IMR-90 (cell line): ENCODE data around the gene AHNAK.

ENCODE experiments used
- POLR2A ChIP-seq: IDR thresholded peaks from 2 replicates; pipeline ENCODE4 v1.6.1; 2012; ENCODE audit warnings: mild to moderate bottlenecking, low read depth, low read length
- RAD21 ChIP-seq: IDR thresholded peaks from 2 replicates; pipeline ENCODE4 v1.6.1; 2012; ENCODE audit warnings: low read length, improper control_type of control experiment
- TF ChIP-seq, protein P1 (sequence below): fragments of 150-350 bp; IDR thresholded peaks from 2 replicates; pipeline ENCODE4 v1.6.1; 2016; ENCODE audit warnings: low read depth, mild to moderate bottlenecking, low read length, moderate library complexity, borderline replicate concordance

- TF ChIP-seq, protein P1, sequence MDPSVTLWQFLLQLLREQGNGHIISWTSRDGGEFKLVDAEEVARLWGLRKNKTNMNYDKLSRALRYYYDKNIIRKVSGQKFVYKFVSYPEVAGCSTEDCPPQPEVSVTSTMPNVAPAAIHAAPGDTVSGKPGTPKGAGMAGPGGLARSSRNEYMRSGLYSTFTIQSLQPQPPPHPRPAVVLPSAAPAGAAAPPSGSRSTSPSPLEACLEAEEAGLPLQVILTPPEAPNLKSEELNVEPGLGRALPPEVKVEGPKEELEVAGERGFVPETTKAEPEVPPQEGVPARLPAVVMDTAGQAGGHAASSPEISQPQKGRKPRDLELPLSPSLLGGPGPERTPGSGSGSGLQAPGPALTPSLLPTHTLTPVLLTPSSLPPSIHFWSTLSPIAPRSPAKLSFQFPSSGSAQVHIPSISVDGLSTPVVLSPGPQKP: no peak
- TF ChIP-seq POLR2A: no peak
- TF ChIP-seq RAD21: no peak
These were observed 49.9 kb downstream of the AHNAK start for GRCh38 chr11:62496676-62497075.
